ENCODE results near the gene TP53I13. TPM values are rescaled to one million over a fixed set of nuclear protein-coding genes. Genes with fewer than 3 reads are reported as not detected.

TP53I13 gene
- 10 to 100 TPM; 43.9 to 75.4 (median 46.9) TPM for total RNA-seq
- long read RNA-seq, donor 1, transcript TP53I13-201 (7 exons, 1,530 nt): major isoform, 70 of 100 reads
- long read RNA-seq, donor 1, partial matches to known transcripts: 10 of 100 reads
- long read RNA-seq, donor 1, other reads (novel, unspliced or antisense): 20 of 100 reads
- long read RNA-seq, donor 2, transcript TP53I13-201 (7 exons, 1,530 nt): major isoform, 34 of 44 reads
- long read RNA-seq, donor 2, partial matches to known transcripts: 2 of 44 reads
- long read RNA-seq, donor 2, other reads (novel, unspliced or antisense): 8 of 44 reads

GRCh38 chr17:29568331-29569244 is at the start of gene TP53I13:
TP53I13 (plus strand) TSS chr17:29568701; CDS start chr17:29568759, 58 bp downstream.
- peak within 1 kb of the TSS; percentile 41 for H3K4me3 ChIP-seq
- no peaks in the 10 kb centered on the region for H3K36me3 ChIP-seq (ENCODE audit: low read depth)
- DNase-seq (peak; percentile 94 to 95 (median 95)), ATAC-seq (peak; percentile 63)
- intact Hi-C loops (cut with DNase I, micrococcal nuclease): no loop called here
- H3K4me1 ChIP-seq (ENCODE audit: low read depth): peaks cover 27% of the 10 kb centered on the region
- no peak for TF ChIP-seq CTCF (IDR thresholded peaks at IDR 0.05)
- no peaks in the 10 kb centered on the region for H3K9me3 ChIP-seq

GRCh38 chr17:29524692-29525091 is 43.8 kb upstream of the TP53I13 start:
- DNase-seq: no peak
- no peaks in the 10 kb centered on the region for H3K4me1 ChIP-seq (ENCODE audit: low read depth)
- no peaks in the 10 kb centered on the region for H3K9me3 ChIP-seq
- TF ChIP-seq CTCF (IDR thresholded peaks at IDR 0.05): no peak
- no peak overlapping the region for H3K4me3 ChIP-seq
- intact Hi-C loops (cut with DNase I, micrococcal nuclease): no loop called here
- ATAC-seq: no peak
- H3K36me3 ChIP-seq (ENCODE audit: low read depth): no peaks in the 10 kb centered on the region

- ATAC-seq (no peak), DNase-seq (no peak)
- no peak for TF ChIP-seq CTCF (IDR thresholded peaks at IDR 0.05)
- H3K9me3 ChIP-seq: no peaks in the 10 kb centered on the region
- intact Hi-C loops (cut with DNase I, micrococcal nuclease): no loop called here
- no peaks in the 10 kb centered on the region for H3K36me3 ChIP-seq (ENCODE audit: low read depth)
- no peak overlapping the region for H3K4me3 ChIP-seq
- no peaks in the 10 kb centered on the region for H3K4me1 ChIP-seq (ENCODE audit: low read depth)
Measured at GRCh38 chr17:29526322-29526721, 42.2 kb upstream of the TP53I13 start.

GRCh38 chr17:29533976-29534375 is 34.5 kb upstream of the TP53I13 start:
- Histone ChIP-seq H3K4me3 (no peak overlapping the region), H3K9me3 (no peaks in the 10 kb centered on the region), H3K4me1 (ENCODE audit: low read depth) (no peaks in the 10 kb centered on the region), H3K36me3 (ENCODE audit: low read depth) (peaks cover 5% of the 10 kb centered on the region)
- DNase-seq (no peak), ATAC-seq (no peak)
- intact Hi-C loops (cut with DNase I, micrococcal nuclease): no loop called here
- no peak for TF ChIP-seq CTCF (IDR thresholded peaks at IDR 0.05)

- no peaks in the 10 kb centered on the region for H3K4me1 ChIP-seq (ENCODE audit: low read depth)
- ATAC-seq (no peak), DNase-seq (no peak)
- H3K36me3 ChIP-seq (ENCODE audit: low read depth): no peaks in the 10 kb centered on the region
- no peak overlapping the region for H3K4me3 ChIP-seq
- TF ChIP-seq CTCF (IDR thresholded peaks at IDR 0.05): no peak
- intact Hi-C loops (cut with DNase I, micrococcal nuclease): loop anchor here in 1 of 2 donors (10.0 kb wide), 1 partner anchor 179 kb away; no protein-coding TSS in a partner anchor
- no peaks in the 10 kb centered on the region for H3K9me3 ChIP-seq
Measured at GRCh38 chr17:29544066-29544465, 24.4 kb upstream of the TP53I13 start.

Measured in mucosa of descending colon (tissue), 3 donors.